T-helper 9 cell (primary cell): Measurements from ENCODE around the gene CALD1.

Source experiments
- DNase-seq: peaks from one replicate; pipeline ENCODE4 v3.0.0-alpha.2; 2020

The CALD1 gene

DNA sequence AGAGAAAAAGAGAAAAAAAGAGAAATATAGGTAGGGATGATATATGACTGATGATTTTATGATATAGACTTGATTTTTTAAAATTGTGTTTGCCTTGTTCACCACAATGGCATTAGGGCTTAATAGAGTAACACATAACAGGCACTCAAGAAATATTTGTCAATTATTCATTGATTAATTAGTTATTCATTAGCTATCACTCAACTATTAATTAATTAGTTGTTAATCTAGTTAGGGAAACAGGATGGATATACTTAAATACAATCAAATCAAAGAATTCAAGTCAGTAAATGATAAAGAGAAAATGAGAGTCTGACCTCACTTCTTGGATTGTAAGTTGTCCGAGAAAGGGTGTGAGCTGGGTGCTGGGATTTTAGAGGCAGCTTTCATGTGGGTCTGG is 15.1 kb upstream of the CALD1 start:
- DNase-seq = no peak

DNA sequence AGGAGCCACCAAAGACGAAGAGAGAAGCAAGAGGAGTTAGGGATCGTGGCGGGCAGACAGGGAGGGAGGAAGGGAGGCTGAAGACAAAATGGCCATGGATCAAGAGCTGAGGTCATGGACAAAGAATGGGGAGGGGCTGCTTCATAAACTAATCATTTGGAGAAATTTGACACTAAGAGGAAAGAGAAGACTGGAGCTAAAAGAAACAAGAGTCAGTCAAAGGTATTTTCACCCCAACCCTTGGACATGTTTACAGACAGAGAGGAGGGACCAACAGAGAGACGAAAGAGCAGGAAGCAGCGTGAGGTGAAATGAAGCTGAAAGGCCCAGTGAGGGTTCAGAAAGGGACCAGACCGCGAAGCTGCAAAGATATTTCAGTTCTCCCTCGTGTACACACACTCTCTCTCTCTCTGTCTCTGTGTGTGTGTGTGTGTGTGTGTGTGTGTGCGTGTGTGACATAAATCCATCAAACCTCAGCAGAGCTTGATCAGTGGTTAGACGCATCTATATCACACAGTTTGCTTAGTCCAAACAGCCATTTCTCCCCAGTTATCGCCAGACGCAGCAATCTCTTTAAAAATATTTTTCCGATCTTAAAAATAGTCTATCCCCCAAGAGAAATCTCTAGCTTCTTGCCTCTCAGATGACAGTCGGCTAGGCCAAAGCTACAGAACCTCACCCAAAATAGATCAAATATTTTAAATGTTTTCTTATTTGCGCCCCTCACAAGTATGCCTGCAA is 12.5 kb upstream of the CALD1 start:
- no peak for DNase-seq

GRCh38 chr7:134767520-134768168 is 11.8 kb upstream of the CALD1 start:
- no peak for DNase-seq

GRCh38 chr7:134768243-134768642 is 11.2 kb upstream of the CALD1 start:
- no peak for DNase-seq

GRCh38 chr7:134770676-134771075 is 8.8 kb upstream of the CALD1 start:
- no peak for DNase-seq

GRCh38 chr7:134771111-134771510 is 8.3 kb upstream of the CALD1 start:
- DNase-seq = no peak

GRCh38 chr7:134771889-134772288 is 7.5 kb upstream of the CALD1 start:
- DNase-seq = no peak

DNA sequence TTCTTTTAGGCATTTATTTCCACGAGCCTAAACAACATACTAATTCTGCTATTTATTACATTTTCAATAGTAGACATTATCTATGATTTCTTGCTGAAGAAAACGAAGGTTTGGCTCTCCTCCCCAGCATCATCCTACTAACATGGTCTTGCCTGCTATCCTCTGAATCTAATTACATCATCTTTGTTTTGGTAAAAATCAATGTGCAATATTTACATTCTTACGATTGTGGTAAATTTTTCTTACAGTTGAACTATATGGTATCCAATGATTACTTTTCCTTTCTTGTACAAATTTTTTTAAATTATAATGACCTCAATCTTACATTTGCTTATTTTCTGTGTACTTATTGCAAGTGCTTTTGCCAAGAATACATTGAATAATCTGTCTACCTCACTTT is 7.0 kb upstream of the CALD1 start:
- no peak for DNase-seq

DNA sequence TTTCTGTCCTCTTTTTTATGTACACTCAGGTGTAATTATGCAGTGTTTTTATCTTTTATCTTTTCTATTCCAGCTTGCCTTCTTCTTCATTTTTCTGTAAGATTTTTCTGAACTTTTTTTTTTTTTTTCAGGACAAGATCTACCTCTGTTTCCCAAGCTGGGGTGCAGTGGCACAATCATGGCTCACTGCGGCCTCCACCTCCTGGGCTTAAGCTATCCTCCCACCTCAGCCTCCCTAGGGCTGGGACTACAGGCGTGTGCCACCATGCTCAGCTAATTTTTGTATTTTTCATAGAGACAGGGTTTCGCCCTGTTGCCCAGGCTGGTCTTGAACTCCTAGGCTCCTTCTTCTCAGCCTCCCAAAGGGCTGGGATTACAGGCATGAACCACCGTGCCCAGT is 6.3 kb upstream of the CALD1 start:
- DNase-seq = no peak

DNA sequence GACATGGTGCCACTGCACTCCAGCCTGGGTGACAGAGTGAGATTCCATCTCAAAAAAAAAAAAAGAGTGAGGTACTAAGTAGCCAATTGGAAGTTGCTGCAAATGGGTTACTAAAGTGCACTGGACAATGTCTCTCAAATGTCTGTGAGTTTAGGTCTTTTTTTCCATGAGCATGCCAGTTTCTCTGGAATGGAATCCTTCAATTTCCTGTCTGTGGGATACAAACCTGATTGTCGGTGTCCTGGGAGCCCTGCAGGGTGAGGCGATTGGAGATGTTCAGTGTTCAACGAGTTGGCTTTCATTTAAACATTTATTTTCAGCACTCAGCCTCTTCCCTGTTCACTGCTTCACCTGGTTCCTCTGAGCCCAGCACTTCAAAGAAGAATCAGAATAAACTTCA is 5.3 kb upstream of the CALD1 start:
- no peak for DNase-seq

- DNase-seq = no peak
These were observed 2.0 kb upstream of the CALD1 start for GRCh38 chr7:134777470-134777869.

- no peak for DNase-seq
These were observed 1.4 kb upstream of the CALD1 start for GRCh38 chr7:134777908-134778580.

- no peak for DNase-seq
These were observed 269 bp downstream of the CALD1 start for GRCh38 chr7:134779741-134780065.

DNA sequence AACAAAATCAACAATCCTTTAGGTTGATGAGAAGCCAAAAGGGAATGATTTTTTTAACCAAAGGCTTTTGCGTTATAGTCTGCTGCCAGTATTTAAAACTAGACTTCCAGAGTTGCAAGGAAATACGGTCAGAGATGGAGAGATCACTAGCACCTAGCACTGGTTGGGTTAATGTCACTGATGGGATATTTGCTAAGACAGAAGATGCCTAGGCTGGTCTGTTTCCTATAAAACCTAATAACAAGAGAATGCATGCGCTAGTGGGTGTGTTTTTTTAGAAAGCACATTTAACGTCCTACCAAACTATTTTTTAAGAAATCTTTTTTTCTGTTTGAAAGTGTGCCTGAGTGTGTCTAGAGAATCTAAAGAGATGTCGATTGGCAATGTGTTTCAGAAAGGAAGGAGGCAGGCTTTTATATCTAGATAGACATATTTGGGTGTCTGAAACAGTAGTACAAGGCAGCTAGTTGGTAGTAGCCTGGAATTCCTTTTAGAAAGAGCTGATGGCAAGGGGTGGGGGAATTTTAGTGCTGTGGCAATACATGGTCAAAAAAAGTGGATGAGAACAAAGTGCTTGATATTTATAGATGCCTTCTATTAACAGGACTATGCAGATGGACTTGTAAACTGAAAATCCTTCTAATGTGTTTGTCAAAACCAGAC is 863 bp downstream of the CALD1 start:
- no peak for DNase-seq

DNA sequence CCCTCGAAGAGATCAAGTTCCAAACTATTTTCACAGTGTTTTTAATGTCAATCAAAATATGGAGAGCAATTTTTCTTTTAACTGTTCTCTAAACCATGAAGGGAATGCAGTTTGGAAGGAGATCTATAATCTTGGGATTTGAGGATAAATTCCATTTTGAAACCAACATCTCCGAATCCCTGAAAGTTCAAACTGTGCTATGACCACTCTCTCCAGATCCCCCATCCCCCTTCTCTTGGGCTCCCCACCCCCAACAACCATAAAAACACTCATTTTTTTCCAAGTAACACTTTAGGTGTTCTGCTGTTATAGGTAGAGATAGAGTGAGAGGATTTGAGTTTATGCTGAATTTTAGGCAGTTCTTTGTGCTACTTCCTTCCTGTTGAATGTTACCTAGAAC is 1.7 kb downstream of the CALD1 start:
- no peak for DNase-seq

DNA sequence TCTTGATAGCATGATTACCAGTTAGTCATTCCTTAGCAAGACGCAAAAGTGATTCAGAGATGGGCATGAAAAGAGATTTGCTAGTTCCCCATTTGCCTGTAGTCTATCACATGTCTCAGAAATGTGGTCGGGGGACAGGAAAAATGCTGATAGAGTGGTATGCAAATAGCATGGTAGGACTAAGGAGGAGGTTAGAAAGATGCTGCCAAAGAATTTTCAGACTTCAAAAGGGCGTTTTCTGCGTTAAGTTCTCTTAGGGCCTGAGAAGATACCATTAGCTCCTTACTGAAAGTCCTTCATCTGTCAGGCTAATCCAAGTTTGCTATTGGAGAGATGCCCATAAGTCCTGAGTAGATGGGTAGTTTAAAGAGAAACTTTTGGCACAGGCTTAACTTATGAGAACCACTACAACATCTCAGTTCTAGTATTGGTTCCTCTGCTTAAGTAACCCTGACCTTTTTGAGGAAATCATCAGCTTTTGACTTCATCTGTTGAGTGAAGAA is 2.7 kb downstream of the CALD1 start:
- DNase-seq = no peak

GRCh38 chr7:134783294-134784069 is 4.0 kb downstream of the CALD1 start:
- no peak for DNase-seq

DNA sequence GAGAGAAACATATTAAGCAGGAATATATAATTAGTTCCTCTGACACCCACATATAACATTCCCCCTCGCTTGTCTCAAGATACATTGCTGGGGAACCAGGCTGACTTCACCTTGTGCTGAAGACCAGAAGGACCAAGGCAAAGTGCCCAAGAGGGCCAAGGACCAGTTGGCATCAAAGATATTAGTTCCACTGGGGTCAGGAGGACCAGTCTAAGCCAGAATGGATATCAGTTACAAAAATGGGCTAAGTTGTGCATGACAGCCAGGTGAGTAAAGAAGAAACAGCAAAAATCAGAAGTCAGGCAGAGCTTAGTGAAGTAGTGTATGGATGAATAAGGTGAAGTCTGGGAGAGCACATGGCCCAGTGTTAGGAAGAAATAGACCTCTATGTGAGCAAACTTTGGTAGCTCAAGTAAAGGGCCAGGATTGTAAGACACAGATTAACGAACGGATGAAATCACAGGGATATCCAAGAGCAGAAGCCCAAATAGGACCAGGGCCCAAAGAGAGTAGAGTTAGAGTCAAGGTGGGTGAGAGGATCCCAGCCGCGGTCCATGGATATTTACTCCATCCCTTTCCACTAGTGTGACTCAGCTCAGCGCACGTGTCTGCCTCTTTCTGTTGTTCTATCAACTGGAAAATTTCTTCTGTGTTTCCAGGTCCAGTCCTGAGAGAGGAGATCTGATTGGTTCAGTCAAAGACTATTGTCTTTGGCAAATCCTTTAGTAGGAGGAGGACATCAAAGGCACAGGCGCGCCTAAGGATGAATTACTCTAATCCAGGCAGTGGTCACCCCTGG is 5.0 kb downstream of the CALD1 start:
- DNase-seq = no peak

DNA sequence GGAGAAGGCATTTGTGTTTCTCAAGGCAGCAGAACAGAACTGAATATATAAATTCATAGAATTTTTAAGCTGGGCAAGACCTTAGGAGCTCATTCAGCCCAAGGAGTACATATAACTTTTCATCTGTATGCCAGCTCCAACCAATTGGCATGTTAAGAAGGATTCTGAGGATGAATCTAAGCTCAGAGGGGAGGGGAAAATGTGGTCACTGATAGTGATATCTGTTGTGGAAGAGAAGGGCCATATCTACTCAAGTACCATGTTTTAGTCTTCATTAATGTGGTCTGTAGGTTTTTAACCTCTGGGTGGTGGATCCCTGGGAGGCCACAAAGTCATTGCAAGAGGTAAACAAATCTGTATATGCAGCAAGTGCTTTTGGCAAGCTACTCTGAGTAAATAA is 6.4 kb downstream of the CALD1 start:
- no peak for DNase-seq

GRCh38 chr7:134787064-134787463 is 7.6 kb downstream of the CALD1 start:
- no peak for DNase-seq

- no peak for DNase-seq
These were observed 8.3 kb downstream of the CALD1 start for GRCh38 chr7:134787720-134788119.

- no peak for DNase-seq
These were observed 8.8 kb downstream of the CALD1 start for GRCh38 chr7:134788191-134788590.
